GM12872 (cell line): ENCODE results near the gene CAMSAP2.

Source experiments
- CTCF ChIP-seq: IDR thresholded peaks from 3 replicates; pipeline ENCODE4 v1.5.1; 2011; ENCODE audit warnings: low read depth, mild to moderate bottlenecking, low read length, moderate library complexity; ENCODE audit not compliant: insufficient read depth

CAMSAP2 gene

GRCh38 chr1:200888349-200888838, 149.7 kb downstream of the CAMSAP2 start:
- no peak for TF ChIP-seq CTCF

- no peak for TF ChIP-seq CTCF
Observed at GRCh38 chr1:200889571-200889970, 150.9 kb downstream of the CAMSAP2 start.

- no peak for TF ChIP-seq CTCF
Observed at GRCh38 chr1:200890027-200890426, 151.3 kb downstream of the CAMSAP2 start.

- peak; percentile 82 for TF ChIP-seq CTCF
Observed at GRCh38 chr1:200890818-200891773, 152.4 kb downstream of the CAMSAP2 start.

GRCh38 chr1:200891774-200892157, 153.1 kb downstream of the CAMSAP2 start:
- no peak for TF ChIP-seq CTCF

GRCh38 chr1:200892546-200892945, 153.9 kb downstream of the CAMSAP2 start:
- TF ChIP-seq CTCF = no peak

- no peak for TF ChIP-seq CTCF
Observed at GRCh38 chr1:200892958-200893357, 154.3 kb downstream of the CAMSAP2 start.
